ENCODE measurements around the gene PHEX.

Gene PHEX

DNA sequence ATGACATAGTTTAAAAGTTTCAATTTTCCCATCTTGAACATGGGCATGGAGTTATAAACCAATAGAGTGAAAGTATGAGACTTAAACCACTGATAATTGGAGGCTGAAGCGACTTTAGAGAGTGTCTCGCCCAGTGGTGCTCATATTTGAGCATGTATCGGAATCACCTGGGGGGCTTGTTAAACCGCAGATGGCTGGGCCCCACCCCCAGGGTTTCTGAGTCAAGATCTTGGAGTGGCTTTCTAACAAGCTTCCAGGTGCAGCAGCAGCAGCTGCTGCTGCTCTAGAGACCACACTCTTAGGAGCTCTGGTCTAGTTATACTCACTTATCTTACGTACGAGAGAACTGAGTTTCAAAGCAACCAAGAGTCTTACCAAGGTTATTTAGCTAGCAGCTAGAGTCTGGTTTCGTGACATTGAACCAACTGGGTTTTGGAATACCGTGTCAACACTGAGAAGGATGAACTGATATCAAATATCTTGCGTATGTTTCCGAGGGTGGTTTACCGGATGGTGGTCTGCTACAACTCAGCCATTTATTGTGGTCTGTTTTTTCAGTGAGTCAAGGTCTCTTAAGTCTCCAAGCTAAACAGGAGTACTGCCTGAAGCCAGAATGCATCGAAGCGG, 5.9 kb downstream of the PHEX start:
- no peaks in the 10 kb centered on the region for H3K9me3 ChIP-seq (ENCODE audit: control extremely low read depth in 1 of 5, control insufficient read depth in 4 of 5, insufficient read depth in 2 of 5, low read depth in 1 of 5, low read length in 4 of 5)
- no peak overlapping the region for H3K4me3 ChIP-seq (ENCODE audit: control insufficient read depth in 1 of 7, extremely low read depth in 1 of 7, insufficient read depth in 4 of 7, low read depth in 2 of 7, low read length in 6 of 7)
- 92% methylated on average over 13 of the region's 13 CpGs for WGBS (ENCODE audit: insufficient coverage)
- H3K27me3 ChIP-seq (replicated peaks in 2 of 5; ENCODE audit: control insufficient read depth in 4 of 5, insufficient read depth in 5 of 5, low read length in 4 of 5), result peaks cover 0 to 5% (median 0%) of the 10 kb centered on the region in 5 experiments
- H3K27ac ChIP-seq (ENCODE audit: insufficient read depth in 1 of 2, low read depth in 1 of 2, low read length in 2 of 2, poor library complexity in 1 of 2, severe bottlenecking in 2 of 2), result no peak overlapping the region
- no peaks in the 10 kb centered on the region for H3K4me1 ChIP-seq (ENCODE audit: control extremely low read depth in 1 of 4, control insufficient read depth in 4 of 4, insufficient read depth in 4 of 4, low read length in 3 of 4)
- ChIA-PET CTCF (no interaction called here), POLR2A (no interaction called here)
- H3K36me3 ChIP-seq (ENCODE audit: control insufficient read depth in 4 of 4, insufficient read depth in 4 of 4, low read length in 3 of 4), result no peaks in the 10 kb centered on the region
- DNase-seq, result no peak

DNA sequence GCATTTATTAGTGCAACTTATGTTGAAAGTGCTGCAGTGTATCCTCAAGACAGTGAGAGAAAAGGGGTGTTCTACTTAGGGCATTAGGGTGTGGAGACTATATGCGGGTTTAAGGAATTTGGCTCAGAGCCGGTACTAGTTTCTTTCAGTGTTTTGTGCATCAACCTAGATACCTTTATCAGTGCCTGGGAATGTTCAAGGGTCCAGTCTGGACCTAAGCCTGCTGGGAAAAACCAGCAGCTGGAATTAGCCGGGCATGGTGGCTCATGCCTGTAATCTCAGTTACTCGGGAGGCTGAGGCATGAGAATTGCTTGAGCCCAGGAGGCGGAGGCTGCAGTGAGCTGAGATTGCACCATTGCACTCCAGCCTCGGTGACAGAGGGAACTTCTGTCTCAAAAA, 7.4 kb downstream of the PHEX start:
- ChIA-PET CTCF (no interaction called here), POLR2A (no interaction called here)
- WGBS (ENCODE audit: insufficient coverage), result 94% methylated on average over 5 of the region's 6 CpGs
- Histone ChIP-seq H3K4me1 (ENCODE audit: control extremely low read depth in 1 of 4, control insufficient read depth in 4 of 4, insufficient read depth in 4 of 4, low read length in 3 of 4) (no peaks in the 10 kb centered on the region), H3K9me3 (ENCODE audit: control extremely low read depth in 1 of 5, control insufficient read depth in 4 of 5, insufficient read depth in 2 of 5, low read depth in 1 of 5, low read length in 4 of 5) (no peaks in the 10 kb centered on the region), H3K36me3 (ENCODE audit: control insufficient read depth in 4 of 4, insufficient read depth in 4 of 4, low read length in 3 of 4) (no peaks in the 10 kb centered on the region), H3K27ac (ENCODE audit: insufficient read depth in 1 of 2, low read depth in 1 of 2, low read length in 2 of 2, poor library complexity in 1 of 2, severe bottlenecking in 2 of 2) (no peak overlapping the region), H3K27me3 (replicated peaks in 2 of 5; ENCODE audit: control insufficient read depth in 4 of 5, insufficient read depth in 5 of 5, low read length in 4 of 5) (peaks cover 0 to 3% (median 0%) of the 10 kb centered on the region in 5 experiments), H3K4me3 (ENCODE audit: control insufficient read depth in 1 of 7, extremely low read depth in 1 of 7, insufficient read depth in 4 of 7, low read depth in 2 of 7, low read length in 6 of 7) (no peak overlapping the region)
- DNase-seq, result no peak

DNA sequence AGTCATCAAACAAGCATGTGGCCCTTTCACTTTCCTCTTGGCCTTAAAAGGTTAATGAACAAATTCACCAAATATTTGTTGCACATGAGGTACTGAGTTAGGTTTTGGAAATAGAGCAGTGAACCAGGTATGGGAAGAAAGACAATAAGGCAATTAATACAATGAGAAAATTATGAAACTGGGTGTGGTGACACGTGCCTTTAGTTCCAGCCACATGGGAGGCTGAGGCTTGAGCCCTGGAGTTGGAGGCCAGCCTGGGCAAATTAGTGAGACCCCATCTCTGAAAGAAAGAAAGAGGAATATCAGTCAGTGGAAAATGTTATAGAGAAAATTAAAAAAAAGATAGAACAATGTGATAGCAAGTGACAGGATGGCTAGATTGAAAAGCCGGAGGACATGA, 8.1 kb downstream of the PHEX start:
- CTCF ChIA-PET, result no interaction called here
- Histone ChIP-seq H3K27ac (ENCODE audit: insufficient read depth in 1 of 2, low read depth in 1 of 2, low read length in 2 of 2, poor library complexity in 1 of 2, severe bottlenecking in 2 of 2) (no peak overlapping the region), H3K4me3 (ENCODE audit: control insufficient read depth in 1 of 7, extremely low read depth in 1 of 7, insufficient read depth in 4 of 7, low read depth in 2 of 7, low read length in 6 of 7) (no peak overlapping the region), H3K27me3 (replicated peaks in 2 of 5; ENCODE audit: control insufficient read depth in 4 of 5, insufficient read depth in 5 of 5, low read length in 4 of 5) (peaks cover 0 to 3% (median 0%) of the 10 kb centered on the region in 5 experiments), H3K4me1 (ENCODE audit: control extremely low read depth in 1 of 4, control insufficient read depth in 4 of 4, insufficient read depth in 4 of 4, low read length in 3 of 4) (no peaks in the 10 kb centered on the region), H3K9me3 (ENCODE audit: control extremely low read depth in 1 of 5, control insufficient read depth in 4 of 5, insufficient read depth in 2 of 5, low read depth in 1 of 5, low read length in 4 of 5) (no peaks in the 10 kb centered on the region), H3K36me3 (ENCODE audit: control insufficient read depth in 4 of 4, insufficient read depth in 4 of 4, low read length in 3 of 4) (no peaks in the 10 kb centered on the region)
- WGBS (ENCODE audit: insufficient coverage), result 86% methylated on average over 2 of the region's 2 CpGs
- POLR2A ChIA-PET, result no interaction called here
- DNase-seq, result no peak

DNA sequence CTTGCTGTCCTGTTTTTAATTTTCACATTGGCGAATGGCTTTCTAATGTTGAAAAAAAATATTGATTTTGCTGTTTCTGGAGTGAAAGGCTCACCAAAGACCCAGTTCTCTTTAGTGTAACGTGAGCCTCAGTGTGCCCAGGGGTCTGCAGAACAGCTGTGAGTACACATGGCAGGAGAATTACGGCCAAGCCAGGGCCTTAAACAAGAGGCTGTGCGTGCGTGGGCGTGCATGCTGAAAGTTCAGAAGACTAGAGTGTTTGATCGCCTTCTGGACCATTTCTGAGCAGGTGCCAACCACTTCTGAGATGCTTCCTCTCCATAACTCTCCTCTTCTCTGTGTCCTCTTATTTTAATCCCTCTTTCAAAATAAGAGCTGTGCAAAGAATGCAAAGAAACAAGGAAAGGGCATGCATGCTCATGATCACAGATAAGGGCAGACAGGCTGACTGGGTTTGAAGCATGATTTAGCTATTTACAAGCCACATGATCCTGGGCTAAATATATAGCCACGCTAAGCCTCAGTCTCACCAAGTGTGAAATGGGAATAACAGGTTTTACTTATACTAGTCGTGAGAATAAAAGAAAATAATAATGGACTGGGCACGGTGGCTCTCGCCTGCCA, 9.9 kb downstream of the PHEX start:
- no peak for DNase-seq
- H3K27me3 ChIP-seq (replicated peaks in 2 of 5; ENCODE audit: control insufficient read depth in 4 of 5, insufficient read depth in 5 of 5, low read length in 4 of 5), result peaks cover 0 to 5% (median 0%) of the 10 kb centered on the region in 5 experiments
- WGBS (ENCODE audit: insufficient coverage), result 81% methylated on average over 6 of the region's 11 CpGs
- H3K27ac ChIP-seq (ENCODE audit: insufficient read depth in 1 of 2, low read depth in 1 of 2, low read length in 2 of 2, poor library complexity in 1 of 2, severe bottlenecking in 2 of 2), result no peak overlapping the region
- no peak overlapping the region for H3K4me3 ChIP-seq (ENCODE audit: control insufficient read depth in 1 of 7, extremely low read depth in 1 of 7, insufficient read depth in 4 of 7, low read depth in 2 of 7, low read length in 6 of 7)
- no peaks in the 10 kb centered on the region for H3K36me3 ChIP-seq (ENCODE audit: control insufficient read depth in 4 of 4, insufficient read depth in 4 of 4, low read length in 3 of 4)
- H3K4me1 ChIP-seq (ENCODE audit: control extremely low read depth in 1 of 4, control insufficient read depth in 4 of 4, insufficient read depth in 4 of 4, low read length in 3 of 4), result no peaks in the 10 kb centered on the region
- no peaks in the 10 kb centered on the region for H3K9me3 ChIP-seq (ENCODE audit: control extremely low read depth in 1 of 5, control insufficient read depth in 4 of 5, insufficient read depth in 2 of 5, low read depth in 1 of 5, low read length in 4 of 5)
- POLR2A ChIA-PET, result no interaction called here
- CTCF ChIA-PET, result no interaction called here

DNA sequence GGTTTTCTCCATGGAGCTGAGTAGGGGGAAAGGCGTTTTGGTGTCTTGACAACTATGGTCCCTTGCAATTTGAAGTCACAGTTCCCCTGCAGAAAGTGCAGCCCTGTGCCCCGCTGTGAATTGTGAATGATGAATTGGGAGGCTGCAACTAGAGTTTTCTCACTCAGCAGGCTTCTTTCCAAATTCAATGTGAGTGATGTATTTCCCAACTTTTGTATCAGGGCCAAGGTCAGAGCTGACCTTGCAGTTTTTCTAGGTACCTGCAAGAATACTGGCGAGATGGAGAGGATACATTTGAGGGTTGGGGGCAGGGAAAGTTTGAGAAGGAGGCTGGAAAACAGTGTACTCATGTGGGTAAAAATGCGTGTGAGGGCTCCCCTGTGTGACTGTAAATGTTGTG, 11.7 kb downstream of the PHEX start:
- POLR2A ChIA-PET, result no interaction called here
- CTCF ChIA-PET, result no interaction called here
- Histone ChIP-seq H3K36me3 (ENCODE audit: control insufficient read depth in 4 of 4, insufficient read depth in 4 of 4, low read length in 3 of 4) (no peaks in the 10 kb centered on the region), H3K4me1 (ENCODE audit: control extremely low read depth in 1 of 4, control insufficient read depth in 4 of 4, insufficient read depth in 4 of 4, low read length in 3 of 4) (no peaks in the 10 kb centered on the region), H3K4me3 (ENCODE audit: control insufficient read depth in 1 of 7, extremely low read depth in 1 of 7, insufficient read depth in 4 of 7, low read depth in 2 of 7, low read length in 6 of 7) (no peak overlapping the region), H3K27ac (ENCODE audit: insufficient read depth in 1 of 2, low read depth in 1 of 2, low read length in 2 of 2, poor library complexity in 1 of 2, severe bottlenecking in 2 of 2) (no peak overlapping the region), H3K27me3 (replicated peaks in 2 of 5; ENCODE audit: control insufficient read depth in 4 of 5, insufficient read depth in 5 of 5, low read length in 4 of 5) (peaks cover 0 to 5% (median 0%) of the 10 kb centered on the region in 5 experiments), H3K9me3 (ENCODE audit: control extremely low read depth in 1 of 5, control insufficient read depth in 4 of 5, insufficient read depth in 2 of 5, low read depth in 1 of 5, low read length in 4 of 5) (no peaks in the 10 kb centered on the region)
- no peak for DNase-seq
- WGBS (ENCODE audit: insufficient coverage), result 38% methylated on average over 3 of the region's 4 CpGs

DNA sequence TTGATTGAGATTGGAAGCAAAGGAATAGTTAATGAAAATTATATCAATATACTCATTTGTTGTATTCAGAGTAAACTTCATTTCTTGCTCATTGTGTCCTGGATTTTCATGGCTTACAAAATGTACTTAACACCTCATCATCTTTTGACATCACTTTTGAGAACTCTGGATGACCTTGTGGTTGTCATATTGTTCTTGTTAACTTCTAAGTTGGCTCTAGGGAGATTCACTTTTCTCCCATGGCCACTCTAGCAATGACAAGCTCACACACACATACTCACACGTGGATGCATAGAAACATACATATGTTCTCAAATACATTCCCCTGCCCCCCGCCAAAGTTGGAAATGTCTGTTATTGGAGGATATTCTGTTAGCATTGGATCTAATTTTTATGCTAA, 15.3 kb downstream of the PHEX start:
- Histone ChIP-seq H3K36me3 (ENCODE audit: control insufficient read depth in 4 of 4, insufficient read depth in 4 of 4, low read length in 3 of 4) (no peaks in the 10 kb centered on the region), H3K4me1 (ENCODE audit: control extremely low read depth in 1 of 4, control insufficient read depth in 4 of 4, insufficient read depth in 4 of 4, low read length in 3 of 4) (no peaks in the 10 kb centered on the region), H3K27me3 (replicated peaks in 2 of 5; ENCODE audit: control insufficient read depth in 4 of 5, insufficient read depth in 5 of 5, low read length in 4 of 5) (peaks cover 0 to 3% (median 0%) of the 10 kb centered on the region in 5 experiments), H3K9me3 (ENCODE audit: control extremely low read depth in 1 of 5, control insufficient read depth in 4 of 5, insufficient read depth in 2 of 5, low read depth in 1 of 5, low read length in 4 of 5) (no peaks in the 10 kb centered on the region), H3K27ac (ENCODE audit: insufficient read depth in 1 of 2, low read depth in 1 of 2, low read length in 2 of 2, poor library complexity in 1 of 2, severe bottlenecking in 2 of 2) (no peak overlapping the region), H3K4me3 (ENCODE audit: control insufficient read depth in 1 of 7, extremely low read depth in 1 of 7, insufficient read depth in 4 of 7, low read depth in 2 of 7, low read length in 6 of 7) (no peak overlapping the region)
- CTCF ChIA-PET, result no interaction called here
- POLR2A ChIA-PET, result no interaction called here
- no CpG with 5 or more reads among the region's 2 CpGs for WGBS (ENCODE audit: insufficient coverage)
- no peak for DNase-seq

DNA sequence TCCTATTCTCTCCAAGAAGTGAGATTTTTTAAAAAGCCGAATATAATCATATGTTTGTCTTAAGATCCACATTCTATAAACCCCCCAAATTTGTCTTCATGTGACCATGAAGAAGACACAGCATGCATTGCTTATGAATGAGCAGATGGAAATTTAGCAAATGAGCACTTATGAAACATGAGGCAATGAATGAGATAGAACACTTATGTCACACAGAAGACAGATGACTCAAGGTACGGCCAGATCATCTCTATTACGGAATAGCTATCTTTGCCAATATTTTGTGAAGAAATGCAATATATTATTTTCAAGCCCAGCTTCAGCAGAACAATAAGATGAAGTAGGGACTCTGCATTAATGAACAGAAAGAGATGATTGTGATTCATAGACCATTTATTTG, 21.4 kb downstream of the PHEX start:
- Histone ChIP-seq H3K36me3 (ENCODE audit: control insufficient read depth in 4 of 4, insufficient read depth in 4 of 4, low read length in 3 of 4) (no peaks in the 10 kb centered on the region), H3K9me3 (ENCODE audit: control extremely low read depth in 1 of 5, control insufficient read depth in 4 of 5, insufficient read depth in 2 of 5, low read depth in 1 of 5, low read length in 4 of 5) (no peaks in the 10 kb centered on the region), H3K27me3 (replicated peaks in 2 of 5; ENCODE audit: control insufficient read depth in 4 of 5, insufficient read depth in 5 of 5, low read length in 4 of 5) (no peaks in the 10 kb centered on the region), H3K27ac (ENCODE audit: insufficient read depth in 1 of 2, low read depth in 1 of 2, low read length in 2 of 2, poor library complexity in 1 of 2, severe bottlenecking in 2 of 2) (no peak overlapping the region), H3K4me1 (ENCODE audit: control extremely low read depth in 1 of 4, control insufficient read depth in 4 of 4, insufficient read depth in 4 of 4, low read length in 3 of 4) (no peaks in the 10 kb centered on the region), H3K4me3 (ENCODE audit: control insufficient read depth in 1 of 7, extremely low read depth in 1 of 7, insufficient read depth in 4 of 7, low read depth in 2 of 7, low read length in 6 of 7) (no peak overlapping the region)
- WGBS (ENCODE audit: insufficient coverage), result no CpG with 5 or more reads among the region's 3 CpGs
- ChIA-PET POLR2A (no interaction called here), CTCF (no interaction called here)
- DNase-seq, result no peak
